HG03354 (cell line): ENCODE data around the gene MTG2.
"Not testable (repeated sequence)": the region's sequence is repeated elsewhere in the genome, so short reads cannot be mapped to it uniquely, and the experiment has no call there.

Experiments
- ATAC-seq: cut with Tn5 transposase; IDR thresholded peaks from one replicate; pipeline ENCODE4 v1.9.1; 2021; ENCODE audit warnings: mild to moderate bottlenecking; ENCODE audit not compliant: unreplicated experiment, poor library complexity, severe bottlenecking

The MTG2 gene

GRCh38 chr20:62143957-62144825, 38.6 kb upstream of the MTG2 start:
- peak; percentile 33 for ATAC-seq

DNA sequence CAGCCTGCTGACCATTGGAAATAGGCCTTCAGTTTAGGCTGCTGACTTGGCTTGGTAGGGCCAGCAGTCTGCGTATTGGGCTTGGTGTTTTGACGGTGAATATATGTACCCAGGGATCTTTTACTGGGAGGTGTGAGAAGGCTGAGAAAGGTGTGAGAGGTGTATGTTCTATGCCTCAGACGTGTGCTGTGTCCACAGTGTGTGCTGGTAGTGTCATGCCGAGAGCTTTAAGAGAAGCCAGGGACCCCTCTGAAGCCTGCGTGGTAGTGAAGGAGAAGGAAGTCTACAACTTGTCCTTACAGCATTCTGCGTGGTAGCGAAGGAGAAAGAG, 37.2 kb upstream of the MTG2 start:
- no peak for ATAC-seq

DNA sequence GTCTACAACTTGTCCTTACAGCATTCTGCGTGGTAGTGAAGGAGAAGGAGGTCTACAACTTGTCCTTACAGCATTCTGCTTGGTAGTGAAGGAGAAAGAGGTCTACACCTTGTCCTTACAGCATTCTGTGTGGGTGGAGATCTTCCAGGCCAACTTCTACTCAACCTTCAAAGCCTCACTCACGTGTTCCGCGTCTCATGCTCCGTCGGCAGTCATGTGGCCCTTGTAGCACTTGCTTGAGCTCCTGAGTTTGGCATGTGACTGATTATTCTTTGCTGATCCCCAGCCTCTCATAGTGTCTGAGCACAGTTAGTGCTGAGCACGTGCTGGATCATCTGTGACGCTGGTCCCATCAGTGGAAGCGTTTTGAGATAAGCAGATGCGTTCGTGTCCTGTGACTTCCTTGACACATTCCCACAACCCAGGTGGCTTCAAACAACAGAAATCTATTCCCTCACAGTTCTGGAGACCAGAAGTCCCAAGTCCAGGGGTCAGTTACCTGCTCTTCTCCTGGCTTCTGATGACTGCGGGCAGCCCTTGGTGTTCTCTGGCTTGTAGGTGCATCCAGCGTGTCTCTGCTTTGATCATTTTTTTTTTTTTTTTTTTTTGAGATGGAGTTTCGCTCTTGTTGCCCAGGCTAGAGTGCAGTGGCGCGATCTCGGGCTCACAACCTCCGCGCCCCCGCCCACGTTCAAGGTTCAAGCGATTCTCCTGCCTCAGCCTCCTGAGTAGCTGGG, 36.6 kb upstream of the MTG2 start:
- no peak for ATAC-seq

- ATAC-seq, result no peak
Observed at GRCh38 chr20:62147125-62147524, 35.7 kb upstream of the MTG2 start.

- no peak for ATAC-seq
Observed at GRCh38 chr20:62147528-62147927, 35.3 kb upstream of the MTG2 start.

DNA sequence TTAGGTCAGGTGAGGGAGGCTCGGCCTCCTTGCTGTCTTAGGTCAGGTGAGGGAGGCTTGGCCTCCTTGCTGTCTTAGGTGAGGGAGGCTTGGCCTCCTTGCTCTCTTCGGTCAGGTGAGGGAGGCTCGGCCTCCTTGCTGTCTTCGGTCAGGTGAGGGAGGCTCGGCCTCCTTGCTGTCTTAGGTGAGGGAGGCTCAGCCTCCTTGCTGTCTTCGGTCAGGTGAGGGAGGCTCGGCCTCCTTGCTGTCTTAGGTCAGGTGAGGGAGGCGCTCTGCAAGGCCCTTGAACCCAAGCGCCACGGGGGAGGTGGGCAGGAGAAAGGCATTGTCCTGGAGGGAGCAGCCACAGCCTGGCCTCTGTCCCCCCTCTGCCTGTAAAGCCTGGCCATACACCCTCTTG, 34.4 kb upstream of the MTG2 start:
- ATAC-seq, result not testable (repeated sequence)

DNA sequence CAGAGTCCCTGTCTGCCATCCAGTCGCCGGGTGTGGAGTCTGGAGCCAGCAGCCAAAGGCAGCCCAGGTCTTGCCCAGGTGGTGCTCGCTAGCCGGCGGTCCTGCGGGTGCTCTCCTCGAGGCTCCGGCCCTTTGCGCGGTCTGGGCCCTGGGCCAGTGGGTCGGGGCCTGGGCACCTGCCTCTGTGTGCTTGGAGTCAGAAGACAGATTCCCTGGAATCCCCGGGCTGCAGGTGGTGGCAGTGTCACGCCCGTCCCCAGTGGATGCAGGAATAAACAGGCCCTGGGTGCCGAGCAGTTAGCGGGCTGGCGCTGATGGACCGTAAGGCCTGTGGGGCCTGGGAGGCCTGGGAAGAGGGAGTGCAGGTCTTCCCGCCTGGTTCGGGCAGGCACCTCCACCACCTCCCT, 33.9 kb upstream of the MTG2 start:
- ATAC-seq, result no peak

DNA sequence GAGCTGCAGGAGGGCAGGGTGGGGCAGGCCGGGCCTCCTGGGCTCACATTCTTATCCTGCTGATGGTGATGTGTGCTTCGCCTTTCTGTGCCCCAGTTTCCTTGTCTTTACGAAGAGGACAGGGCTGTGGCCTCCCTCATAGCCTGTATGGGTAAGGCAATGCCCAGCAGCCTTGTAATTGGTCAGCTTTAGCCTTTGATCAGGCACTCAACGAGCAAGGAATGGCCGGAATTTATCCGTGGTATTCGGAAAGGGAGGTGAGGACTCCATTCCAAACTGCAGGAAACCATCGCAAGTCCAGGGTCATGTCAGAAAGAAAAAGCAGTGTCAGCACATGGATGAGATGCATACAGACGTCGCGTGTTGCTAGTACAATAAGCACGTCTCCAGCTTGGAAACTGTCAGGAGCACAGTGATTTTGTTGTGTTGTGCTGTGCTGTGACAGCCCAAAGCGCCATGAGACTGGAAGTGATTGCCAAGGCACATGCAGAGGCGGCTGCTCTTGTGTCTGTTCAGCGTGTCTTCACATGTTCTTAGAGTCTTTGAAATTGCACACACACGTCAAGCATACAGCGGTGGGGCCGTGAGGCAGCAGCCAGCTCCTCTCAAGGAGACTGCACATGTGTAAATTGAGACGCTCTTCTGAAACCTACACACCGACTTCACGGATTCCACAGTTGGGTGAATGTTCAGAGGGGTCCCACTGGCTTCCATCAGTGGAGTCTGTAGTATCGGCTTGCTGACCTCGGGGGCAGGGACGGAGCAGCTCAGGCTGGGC, 33.1 kb upstream of the MTG2 start:
- ATAC-seq, result no peak

DNA sequence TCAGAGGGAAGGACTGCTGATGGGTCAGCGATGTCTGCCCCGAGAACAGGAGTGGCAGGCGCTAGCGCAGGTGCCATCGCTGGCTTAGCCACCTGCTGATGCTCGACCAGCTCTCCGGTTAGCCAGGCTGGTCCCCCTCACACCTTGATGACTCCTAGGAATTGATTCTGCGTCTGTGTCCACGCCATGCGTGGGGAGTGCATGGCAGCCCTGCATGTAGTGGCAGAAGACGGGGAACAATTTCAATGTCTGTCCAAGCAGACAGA, 32.6 kb upstream of the MTG2 start:
- no peak for ATAC-seq

DNA sequence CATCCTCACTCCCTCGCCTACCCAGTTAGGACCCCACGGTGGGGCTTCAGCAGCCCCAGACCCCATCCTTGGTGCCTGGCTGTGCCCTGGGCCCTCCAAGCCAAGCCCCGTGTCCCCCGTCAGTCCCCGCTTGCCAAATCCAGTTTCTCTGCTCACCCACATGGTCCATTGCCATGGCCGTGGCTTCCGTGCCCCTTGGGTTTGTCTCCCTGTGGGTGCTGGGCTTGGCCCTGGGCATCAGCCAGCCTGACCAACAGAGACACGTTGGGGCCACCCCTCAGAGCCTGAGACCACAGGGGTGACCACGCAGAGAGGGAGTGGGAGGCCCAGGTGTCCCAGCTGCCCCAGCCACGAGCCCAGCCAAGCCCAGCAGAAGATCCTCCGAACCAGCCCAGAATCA, 31.6 kb upstream of the MTG2 start:
- no peak for ATAC-seq

DNA sequence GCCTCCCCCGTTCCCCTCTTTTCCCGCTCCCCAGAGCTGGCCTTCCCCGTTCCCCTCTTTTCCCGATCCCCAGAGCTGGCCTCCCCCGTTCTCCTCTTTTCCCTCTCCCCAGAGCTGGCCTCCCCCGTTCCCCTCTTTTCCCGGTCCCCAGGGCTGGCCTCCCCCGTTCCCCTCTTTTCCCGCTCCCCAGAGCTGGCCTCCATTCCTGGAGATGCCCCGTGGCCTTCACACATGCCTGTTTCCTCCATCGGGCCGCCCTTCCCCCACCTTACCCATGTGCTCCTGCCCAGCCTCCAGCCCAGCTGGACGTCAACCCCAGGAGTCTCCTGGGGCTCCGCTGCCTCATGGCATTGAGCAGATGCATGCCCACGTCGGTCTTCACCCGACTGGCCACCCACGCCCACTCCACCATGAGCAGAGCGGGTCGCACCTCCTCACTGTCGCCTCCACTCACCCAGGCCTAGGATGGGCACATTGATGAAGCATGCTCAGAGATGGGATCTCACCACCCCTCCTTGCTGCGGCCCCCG, 30.9 kb upstream of the MTG2 start:
- no peak for ATAC-seq

DNA sequence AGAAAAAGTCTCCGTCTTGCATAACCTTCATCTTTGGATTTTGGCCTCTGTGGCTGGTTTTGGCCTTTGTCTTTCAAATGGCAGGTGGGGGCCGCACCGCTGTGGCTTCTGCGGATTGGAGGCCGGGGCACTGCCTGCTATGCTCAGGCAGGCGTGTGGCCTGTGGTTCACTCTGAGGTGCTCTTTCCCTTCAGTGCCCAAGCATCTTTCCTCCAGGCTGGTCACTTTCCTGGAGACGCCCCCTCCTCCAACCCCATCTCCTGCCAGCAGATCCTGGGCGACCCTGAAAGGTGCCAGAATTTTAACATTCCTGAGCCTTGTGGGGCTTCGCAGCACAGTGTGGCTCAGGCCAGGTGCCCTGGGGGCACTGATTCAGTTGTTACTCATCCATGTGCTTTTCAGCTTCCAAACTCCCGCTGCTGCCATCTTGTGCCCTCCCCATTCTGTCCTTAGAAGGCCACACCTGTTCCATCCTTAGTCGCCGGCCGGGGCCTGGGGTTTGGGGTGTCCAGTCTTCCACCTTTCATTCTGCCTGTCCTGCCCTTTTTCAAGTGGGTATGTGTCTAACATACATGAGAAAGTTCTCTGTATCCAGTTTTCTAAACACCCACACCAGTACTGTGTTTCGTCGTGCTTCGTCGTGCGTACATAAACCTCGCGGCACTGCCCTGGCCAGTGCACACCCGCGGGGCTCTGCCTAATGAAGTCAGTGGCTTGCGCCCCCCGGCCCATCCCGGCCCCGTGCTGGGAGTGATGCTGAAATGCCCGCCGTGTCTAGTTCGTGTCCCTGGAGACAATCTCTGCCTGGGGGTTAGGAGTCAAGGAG, 27.2 kb upstream of the MTG2 start:
- no peak for ATAC-seq

DNA sequence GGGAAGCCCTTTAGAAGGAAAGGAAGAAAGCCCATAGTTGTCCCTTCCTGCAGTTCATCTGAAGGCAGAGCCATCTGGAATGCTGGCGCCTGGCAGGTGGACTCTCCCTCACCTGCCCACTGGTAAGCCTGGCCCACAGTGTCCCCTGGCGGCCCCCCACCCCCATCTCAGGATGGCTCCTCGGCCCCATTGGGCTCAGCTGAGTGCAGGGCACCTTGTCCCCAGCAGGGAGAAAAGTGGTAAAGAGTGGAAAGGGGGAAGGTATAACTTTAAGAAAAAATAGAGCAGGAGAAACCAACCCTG, 26.6 kb upstream of the MTG2 start:
- no peak for ATAC-seq

DNA sequence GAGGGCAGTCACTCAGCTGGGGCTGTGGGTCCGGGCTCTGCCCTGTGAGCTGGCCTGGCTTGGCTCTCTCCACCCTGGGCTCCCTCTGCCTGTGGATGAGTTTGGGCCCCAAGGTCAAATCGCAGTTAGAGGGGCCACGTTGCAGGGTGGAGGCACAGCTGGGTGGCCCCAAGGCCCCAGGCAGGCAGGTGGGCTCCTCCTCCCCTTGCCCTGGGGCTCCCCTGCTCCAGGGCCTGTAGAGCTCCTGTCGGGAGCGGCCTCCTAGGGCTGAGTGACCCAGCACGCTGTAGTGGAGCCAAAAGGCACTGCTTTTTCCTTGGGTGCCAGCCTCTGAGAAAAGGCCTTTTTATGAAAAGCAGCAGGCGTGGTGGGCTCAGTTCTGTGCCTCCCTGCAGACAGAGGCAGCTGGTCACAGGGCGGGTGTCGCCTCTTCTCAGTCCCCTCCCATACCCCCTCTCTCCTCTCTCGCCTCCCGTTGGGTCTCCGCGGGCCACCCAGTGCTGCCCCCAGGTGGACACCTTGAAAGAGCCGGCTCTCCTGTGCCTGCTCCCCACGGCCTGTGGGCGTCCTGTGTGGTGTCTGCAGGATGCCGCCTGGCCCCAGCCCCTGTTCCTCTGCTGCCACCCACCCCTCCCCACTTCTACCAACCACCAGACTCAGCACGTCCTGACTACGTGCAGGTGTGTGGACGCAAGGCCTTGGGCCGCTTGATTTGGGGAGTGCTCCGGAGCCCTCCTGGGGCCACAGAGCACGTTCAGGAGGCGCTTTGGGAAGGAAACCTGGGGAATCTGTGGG, 26.0 kb upstream of the MTG2 start:
- ATAC-seq, result peak; percentile 77

DNA sequence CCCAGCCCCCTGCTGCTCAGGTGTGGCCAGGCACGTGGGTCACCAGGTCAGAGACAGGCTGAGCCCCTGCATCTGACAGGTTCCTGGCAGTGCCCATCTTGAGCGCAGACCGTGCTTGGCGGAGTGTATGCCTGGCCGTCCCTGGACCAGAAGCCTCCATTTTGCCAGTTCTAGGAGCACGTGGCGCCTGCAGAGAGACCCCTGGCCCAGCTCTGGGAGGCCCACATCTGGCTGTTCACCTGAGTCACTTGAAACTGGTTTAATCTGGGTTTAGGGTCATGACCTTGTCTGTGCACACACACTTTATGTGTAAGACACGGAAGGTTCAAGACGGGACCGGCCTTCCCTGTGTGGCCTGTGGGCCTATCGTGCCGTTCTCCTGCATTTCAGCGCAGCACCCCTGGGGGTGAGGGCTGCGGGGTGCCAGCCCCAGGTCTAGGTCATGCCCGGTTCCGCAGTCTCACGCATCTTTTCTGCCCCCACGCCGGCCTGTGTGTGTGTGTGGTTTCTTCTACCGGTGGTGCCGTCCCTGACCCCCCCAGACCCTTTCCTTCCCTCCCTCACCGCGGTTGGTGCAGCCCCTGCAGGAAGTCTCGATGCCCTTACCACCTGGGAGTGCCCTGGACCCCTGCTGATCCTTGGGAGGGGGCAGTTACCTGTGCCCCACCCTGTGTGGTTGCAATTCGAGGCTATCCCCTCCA, 25.3 kb upstream of the MTG2 start:
- no peak for ATAC-seq

DNA sequence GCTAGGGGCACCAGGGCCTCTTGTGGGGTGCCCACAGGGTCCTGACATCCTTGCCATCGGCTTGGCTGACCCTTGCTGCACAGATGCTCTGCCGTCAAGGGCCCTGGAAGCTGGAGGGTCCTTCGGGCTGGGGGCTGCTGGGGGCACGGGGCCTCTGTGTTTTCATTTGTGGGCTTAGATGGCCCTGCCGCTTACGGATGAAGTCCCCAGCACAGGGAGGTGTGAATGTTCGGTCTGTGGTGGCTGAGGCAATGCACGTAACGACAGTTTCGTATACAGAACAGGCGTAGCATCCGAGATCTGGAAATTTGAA, 24.8 kb upstream of the MTG2 start:
- no peak for ATAC-seq

GRCh38 chr20:62158541-62158940, 24.3 kb upstream of the MTG2 start:
- no peak for ATAC-seq

- no peak for ATAC-seq
Observed at GRCh38 chr20:62159052-62159451, 23.8 kb upstream of the MTG2 start.

- ATAC-seq, result no peak
Observed at GRCh38 chr20:62159839-62160238, 23.0 kb upstream of the MTG2 start.
